PC-9 (cell line): ENCODE data around the gene GDPD5. TPM values are rescaled to one million over a fixed set of nuclear protein-coding genes. Genes with fewer than 3 reads are reported as not detected.

ENCODE experiments used
- BruUV-seq: library from RNA; stranded (reverse); fragments of 400-500 nt; replicated peaks from 2 replicates; lab custom pipeline; 2021; lab: Mats Ljungman, UMichigan
- CTCF ChIA-PET: fragments of 300-600 bp; sonication (Branson Sonifier 250); formaldehyde crosslinking; loops from one replicate; lab custom pipeline; 2022; ENCODE audit warnings: antibody characterized with exemption; lab: Charles Lee
- POLR2A ChIA-PET: fragments of 300-600 bp; sonication (Branson Sonifier 250); formaldehyde crosslinking; loops from one replicate; lab custom pipeline; 2022; ENCODE audit warnings: antibody characterized with exemption; ENCODE audit not compliant: unreplicated experiment; lab: Charles Lee
- DNase-seq, 2 experiments: peaks; one replicate each; pipeline versions ENCODE4 v3.0.0 to v3.0.0-alpha.2; 2015 to 2022; ENCODE audit warnings: mixed read lengths in 1 of 2
- H2AFZ ChIP-seq: fragments of 200-600 bp; sonication (generic); 2 replicates; pipeline ENCODE4 v1.8.1; 2017; ENCODE audit warnings: antibody characterized with exemption
- H3F3A ChIP-seq: fragments of 200-600 bp; sonication (generic); 2 replicates; pipeline ENCODE4 v1.8.1; 2017; ENCODE audit warnings: antibody characterized with exemption, mild to moderate bottlenecking, low read depth; ENCODE audit not compliant: insufficient read depth
- H3K27ac ChIP-seq: fragments of 200-600 bp; sonication (generic); 2 replicates; pipeline ENCODE4 v1.6.1; 2016; ENCODE audit warnings: mixed run types
- H3K27me3 ChIP-seq: fragments of 200-600 bp; sonication (generic); 2 replicates; pipeline ENCODE4 v1.6.1; 2016; ENCODE audit warnings: low read depth, mixed run types; ENCODE audit not compliant: insufficient read depth
- H3K36me3 ChIP-seq: fragments of 200-600 bp; sonication (generic); 2 replicates; pipeline ENCODE4 v1.6.1; 2016; ENCODE audit warnings: low read depth, mixed run types
- H3K4me1 ChIP-seq: fragments of 200-600 bp; sonication (generic); replicated peaks from 2 replicates; pipeline ENCODE4 v1.6.1; 2016; ENCODE audit warnings: mixed run types; ENCODE audit not compliant: insufficient read depth
- H3K4me2 ChIP-seq: fragments of 200-600 bp; sonication (generic); 2 replicates; pipeline ENCODE4 v1.6.1; 2017; ENCODE audit warnings: mixed run types
- H3K4me3 ChIP-seq: fragments of 200-600 bp; sonication (generic); 2 replicates; pipeline ENCODE4 v1.6.1; 2016; ENCODE audit warnings: mixed run types
- H3K79me2 ChIP-seq: fragments of 200-600 bp; sonication (generic); 2 replicates; pipeline ENCODE4 v1.6.1; 2017; ENCODE audit warnings: low read depth, mixed run types
- H3K9me2 ChIP-seq: fragments of 200-600 bp; sonication (generic); 2 replicates; pipeline ENCODE4 v1.8.1; 2017; ENCODE audit warnings: mild to moderate bottlenecking; ENCODE audit not compliant: insufficient read depth
- H3K9me3 ChIP-seq: fragments of 200-600 bp; sonication (generic); 2 replicates; pipeline ENCODE4 v1.8.1; 2016; ENCODE audit warnings: low read depth; ENCODE audit not compliant: insufficient read depth
- H4K20me1 ChIP-seq: fragments of 200-600 bp; sonication (generic); 2 replicates; pipeline ENCODE4 v1.8.1; 2017; ENCODE audit not compliant: insufficient read depth
- EZH2 ChIP-seq: fragments of 200-600 bp; sonication (generic); IDR thresholded peaks from 2 replicates; pipeline ENCODE4 v1.8.0; 2017; ENCODE audit warnings: antibody characterized with exemption, low read depth
- intact Hi-C: fragments of 100-400 bp; cut with micrococcal nuclease; formaldehyde crosslinking; loops from one replicate; pipeline ENCODE4 v1.10.0; 2022; ENCODE audit not compliant: unreplicated experiment
- total RNA-seq: library from RNA; stranded (reverse); gene quantifications from 2 replicates; pipeline ENCODE4 v1.2.3, GENCODE V29; 2021
- TF ChIP-seq, protein P1 (sequence below): fragments of 200-600 bp; sonication (generic); conservative IDR thresholded peaks from 2 replicates; pipeline ENCODE4 v1.6.1; 2017; ENCODE audit warnings: mixed run types, antibody characterized with exemption, mild to moderate bottlenecking, moderate library complexity

Gene GDPD5
- total RNA-seq, 1 experiment from 2014 or later, result 7.9 TPM

DNA sequence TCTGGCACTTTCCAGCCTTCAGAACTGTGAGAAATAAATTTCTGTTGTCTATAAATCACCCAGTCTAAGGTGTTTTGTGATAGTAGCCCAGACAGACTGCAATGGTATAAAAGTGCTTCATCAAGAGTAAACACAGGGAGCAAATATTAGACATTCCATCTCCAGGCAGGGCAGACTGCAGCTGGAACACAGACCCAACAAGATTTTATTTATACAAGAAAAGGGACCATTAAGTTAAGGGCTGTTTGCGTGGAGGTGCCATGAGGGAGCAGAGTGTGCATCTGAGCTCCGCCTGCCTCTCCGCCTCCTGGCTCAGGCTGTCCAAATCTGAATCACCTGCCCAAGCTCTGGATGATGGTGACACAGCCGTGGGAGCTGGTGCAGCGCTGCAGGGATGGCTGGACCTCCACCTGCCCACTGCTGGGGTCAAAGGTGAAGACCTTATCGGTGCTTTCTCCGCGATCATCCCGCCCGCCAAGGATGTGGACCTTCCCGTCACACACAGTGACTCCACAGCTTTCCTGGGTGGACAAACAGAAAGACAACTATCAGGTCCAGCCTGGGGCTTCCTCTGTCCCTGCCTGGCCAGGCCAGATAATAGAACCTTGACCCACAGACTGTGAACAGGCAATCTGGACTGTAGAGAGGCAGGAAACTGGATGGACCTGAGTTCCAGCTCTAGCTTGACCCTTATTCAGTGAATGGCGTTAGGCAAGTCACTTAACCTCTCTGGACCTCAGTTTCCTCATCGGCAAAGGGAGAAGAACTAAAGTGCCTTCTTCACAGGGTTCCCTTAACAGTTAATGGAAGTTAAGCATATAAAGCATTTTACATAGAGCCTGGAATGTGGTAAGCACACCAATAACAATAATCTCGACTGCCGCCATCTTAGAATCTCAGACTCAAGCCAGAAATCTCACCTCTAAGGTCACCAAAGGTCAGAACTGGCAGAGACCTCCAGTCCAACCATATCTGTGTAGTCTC, 103.2 kb downstream of the GDPD5 start:
- no peaks in the 10 kb centered on the region; the same call in 1 of the 2 replicates for H3K36me3 ChIP-seq
- H3K9me3 ChIP-seq, result no peaks in the 10 kb centered on the region
- no peak overlapping the region for H3K4me3 ChIP-seq
- ChIA-PET CTCF (no interaction called here), POLR2A (interaction anchor here (0.5 kb wide), 1 partner anchor 1276 kb away, joined by 19 read pairs; no protein-coding TSS in a partner anchor)
- no peaks in the 10 kb centered on the region for H4K20me1 ChIP-seq
- TF ChIP-seq, protein P1, sequence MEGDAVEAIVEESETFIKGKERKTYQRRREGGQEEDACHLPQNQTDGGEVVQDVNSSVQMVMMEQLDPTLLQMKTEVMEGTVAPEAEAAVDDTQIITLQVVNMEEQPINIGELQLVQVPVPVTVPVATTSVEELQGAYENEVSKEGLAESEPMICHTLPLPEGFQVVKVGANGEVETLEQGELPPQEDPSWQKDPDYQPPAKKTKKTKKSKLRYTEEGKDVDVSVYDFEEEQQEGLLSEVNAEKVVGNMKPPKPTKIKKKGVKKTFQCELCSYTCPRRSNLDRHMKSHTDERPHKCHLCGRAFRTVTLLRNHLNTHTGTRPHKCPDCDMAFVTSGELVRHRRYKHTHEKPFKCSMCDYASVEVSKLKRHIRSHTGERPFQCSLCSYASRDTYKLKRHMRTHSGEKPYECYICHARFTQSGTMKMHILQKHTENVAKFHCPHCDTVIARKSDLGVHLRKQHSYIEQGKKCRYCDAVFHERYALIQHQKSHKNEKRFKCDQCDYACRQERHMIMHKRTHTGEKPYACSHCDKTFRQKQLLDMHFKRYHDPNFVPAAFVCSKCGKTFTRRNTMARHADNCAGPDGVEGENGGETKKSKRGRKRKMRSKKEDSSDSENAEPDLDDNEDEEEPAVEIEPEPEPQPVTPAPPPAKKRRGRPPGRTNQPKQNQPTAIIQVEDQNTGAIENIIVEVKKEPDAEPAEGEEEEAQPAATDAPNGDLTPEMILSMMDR, result no peak
- TF ChIP-seq EZH2, result no peak
- no peak overlapping the region for H2AFZ ChIP-seq
- no peaks in the 10 kb centered on the region for H3K9me2 ChIP-seq
- H3K27me3 ChIP-seq, result no peaks in the 10 kb centered on the region
- peak overlapping the region; percentile 58 for H3K27ac ChIP-seq
- BruUV-seq, result no TSS peak
- DNase-seq, result peak in 1 of 2 experiments; percentile 65
- intact Hi-C loops, result no loop called here
- no peaks in the 10 kb centered on the region for H3K79me2 ChIP-seq
- peaks cover 31% of the 10 kb centered on the region for H3K4me1 ChIP-seq
- H3F3A ChIP-seq, result peaks cover 33% of the 10 kb centered on the region; the same call in 1 of the 2 replicates
- H3K4me2 ChIP-seq, result no peak overlapping the region; the same call in 1 of the 2 replicates

DNA sequence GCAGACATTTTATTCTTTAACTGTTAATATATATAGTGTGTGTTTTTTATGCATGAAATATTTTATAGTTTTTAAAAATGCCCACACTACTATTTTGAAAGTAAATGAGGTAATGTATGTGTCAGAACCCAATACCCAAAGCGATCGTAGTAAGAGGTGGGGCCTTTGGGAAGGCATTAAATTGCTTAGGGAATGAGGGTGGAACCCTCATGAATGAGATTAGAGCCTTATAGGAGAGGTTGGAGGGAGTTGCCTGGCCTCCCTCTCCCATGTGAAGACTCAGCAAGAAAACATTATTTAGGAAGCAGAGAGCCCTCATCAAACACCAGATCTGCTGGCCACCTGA, 103.9 kb downstream of the GDPD5 start:
- Histone ChIP-seq H3K4me2 (no peak overlapping the region; the same call in 1 of the 2 replicates), H3K9me2 (no peaks in the 10 kb centered on the region), H3F3A (peaks cover 31% of the 10 kb centered on the region; the same call in 1 of the 2 replicates), H3K4me1 (peaks cover 31% of the 10 kb centered on the region), H3K27me3 (no peaks in the 10 kb centered on the region), H2AFZ (no peak overlapping the region), H3K9me3 (no peaks in the 10 kb centered on the region), H3K27ac (peak overlapping the region; percentile 58), H3K79me2 (no peaks in the 10 kb centered on the region), H4K20me1 (no peaks in the 10 kb centered on the region), H3K4me3 (no peak overlapping the region), H3K36me3 (no peaks in the 10 kb centered on the region; the same call in 1 of the 2 replicates)
- CTCF ChIA-PET, result no interaction called here
- intact Hi-C loops, result no loop called here
- BruUV-seq, result no TSS peak
- TF ChIP-seq EZH2, result no peak
- TF ChIP-seq, protein P1, result no peak
- POLR2A ChIA-PET, result no interaction called here
- no peak for DNase-seq

DNA sequence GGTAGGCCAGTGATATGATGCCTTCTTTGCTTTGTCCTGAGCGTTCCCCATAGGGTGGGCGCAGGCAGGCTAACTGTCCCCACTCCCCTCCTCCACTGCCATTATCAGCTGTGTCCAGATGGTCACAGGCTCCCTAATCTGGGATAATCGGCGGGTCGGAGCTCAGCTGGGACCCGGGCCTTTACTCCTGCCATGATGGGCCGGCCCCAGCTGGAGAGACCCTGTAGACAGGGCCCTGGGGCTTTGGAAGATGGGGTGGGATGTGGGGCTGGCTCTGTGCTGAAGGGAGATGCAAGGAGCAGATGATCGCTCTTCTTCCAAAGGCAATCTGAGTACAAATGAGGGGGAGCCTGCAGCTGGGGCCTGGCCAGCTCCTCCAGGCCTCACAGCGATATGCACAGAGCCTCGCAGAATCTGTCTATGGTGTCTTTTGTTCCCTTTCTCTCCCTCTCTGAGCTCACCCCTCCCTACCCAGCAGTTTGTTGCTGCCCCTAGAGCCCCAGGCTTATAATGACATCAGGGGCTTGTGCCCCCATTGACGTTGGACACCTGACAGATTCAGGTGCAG, 104.6 kb downstream of the GDPD5 start:
- Histone ChIP-seq H2AFZ (no peak overlapping the region), H3K36me3 (no peaks in the 10 kb centered on the region; the same call in 1 of the 2 replicates), H4K20me1 (no peaks in the 10 kb centered on the region), H3K4me2 (no peak overlapping the region), H3K79me2 (no peaks in the 10 kb centered on the region), H3K27me3 (no peaks in the 10 kb centered on the region), H3K4me1 (peaks cover 31% of the 10 kb centered on the region), H3K9me2 (no peaks in the 10 kb centered on the region), H3K27ac (peak overlapping the region; percentile 58), H3K9me3 (no peaks in the 10 kb centered on the region), H3K4me3 (no peak overlapping the region), H3F3A (peaks cover 31% of the 10 kb centered on the region; the same call in 1 of the 2 replicates)
- POLR2A ChIA-PET, result no interaction called here
- CTCF ChIA-PET, result no interaction called here
- intact Hi-C loops, result no loop called here
- no peak for DNase-seq
- BruUV-seq, result no TSS peak
- TF ChIP-seq EZH2, result no peak
